ENCODE measurements around the gene TMEM204. TPM values are rescaled to one million over a fixed set of nuclear protein-coding genes. Genes with fewer than 3 reads are reported as not detected.

The TMEM204 gene
- total RNA-seq, 1 donor from 2014 or later, result 27.1 TPM

DNA sequence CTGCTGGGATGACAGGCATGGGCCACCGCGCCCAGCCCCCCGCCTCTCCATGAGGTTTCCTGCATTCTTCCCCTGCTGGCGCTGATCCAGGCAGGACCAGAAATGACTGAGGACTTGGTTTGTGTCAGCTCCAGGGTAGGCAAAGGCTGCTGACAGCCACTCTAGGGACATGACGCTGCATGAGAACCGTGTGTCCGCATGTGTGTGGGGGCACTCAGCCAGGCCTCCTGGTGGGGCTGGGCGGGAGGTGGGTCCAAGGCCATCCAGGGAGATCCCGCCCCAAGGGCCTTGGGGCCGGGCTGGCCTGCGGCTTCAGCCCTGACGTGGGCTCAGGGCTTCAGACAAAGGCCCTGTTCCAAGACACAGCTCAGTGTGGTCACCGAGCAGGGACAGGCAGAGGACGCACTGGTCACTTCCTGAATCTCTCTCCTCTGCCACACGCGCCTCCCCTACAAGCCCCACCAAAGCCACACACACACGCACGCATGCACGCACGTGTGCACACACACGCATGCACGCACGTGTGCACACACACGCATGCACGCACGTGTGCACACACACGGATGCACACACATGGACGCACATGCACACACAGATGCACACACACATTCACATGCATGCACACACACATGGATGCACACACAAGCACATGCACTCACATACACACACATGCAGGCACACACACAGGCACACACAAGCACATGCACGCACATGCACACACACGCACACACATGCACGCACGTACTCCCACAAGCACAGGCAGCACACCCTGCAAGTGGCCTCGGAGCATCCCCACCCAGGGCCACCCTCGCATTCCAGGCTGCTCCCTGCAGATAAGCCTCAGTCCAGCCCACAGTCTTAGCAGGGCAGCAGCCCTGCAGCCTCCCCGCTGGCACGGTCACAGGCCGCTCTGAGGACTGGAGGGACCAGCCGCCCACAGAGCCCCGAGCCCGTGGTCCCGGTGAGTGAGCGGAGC lies 5.3 kb upstream of the TMEM204 start:
- Histone ChIP-seq H3K4me3 (no peak overlapping the region), H3K27me3 (ENCODE audit: low read depth) (no peaks in the 10 kb centered on the region), H3K9me3 (replicated peaks) (no peaks in the 10 kb centered on the region), H3K27ac (replicated peaks) (peak overlapping the region; percentile 98), H3K36me3 (peaks cover 5% of the 10 kb centered on the region), H3K4me1 (peaks cover 65% of the 10 kb centered on the region)
- intact Hi-C loops (cut with micrococcal nuclease), result no loop called here
- peak; percentile 80 for DNase-seq
- TF ChIP-seq, protein P1, sequence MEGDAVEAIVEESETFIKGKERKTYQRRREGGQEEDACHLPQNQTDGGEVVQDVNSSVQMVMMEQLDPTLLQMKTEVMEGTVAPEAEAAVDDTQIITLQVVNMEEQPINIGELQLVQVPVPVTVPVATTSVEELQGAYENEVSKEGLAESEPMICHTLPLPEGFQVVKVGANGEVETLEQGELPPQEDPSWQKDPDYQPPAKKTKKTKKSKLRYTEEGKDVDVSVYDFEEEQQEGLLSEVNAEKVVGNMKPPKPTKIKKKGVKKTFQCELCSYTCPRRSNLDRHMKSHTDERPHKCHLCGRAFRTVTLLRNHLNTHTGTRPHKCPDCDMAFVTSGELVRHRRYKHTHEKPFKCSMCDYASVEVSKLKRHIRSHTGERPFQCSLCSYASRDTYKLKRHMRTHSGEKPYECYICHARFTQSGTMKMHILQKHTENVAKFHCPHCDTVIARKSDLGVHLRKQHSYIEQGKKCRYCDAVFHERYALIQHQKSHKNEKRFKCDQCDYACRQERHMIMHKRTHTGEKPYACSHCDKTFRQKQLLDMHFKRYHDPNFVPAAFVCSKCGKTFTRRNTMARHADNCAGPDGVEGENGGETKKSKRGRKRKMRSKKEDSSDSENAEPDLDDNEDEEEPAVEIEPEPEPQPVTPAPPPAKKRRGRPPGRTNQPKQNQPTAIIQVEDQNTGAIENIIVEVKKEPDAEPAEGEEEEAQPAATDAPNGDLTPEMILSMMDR (IDR thresholded peaks at IDR 0.05; ENCODE audit: borderline replicate concordance), result no peak

DNA sequence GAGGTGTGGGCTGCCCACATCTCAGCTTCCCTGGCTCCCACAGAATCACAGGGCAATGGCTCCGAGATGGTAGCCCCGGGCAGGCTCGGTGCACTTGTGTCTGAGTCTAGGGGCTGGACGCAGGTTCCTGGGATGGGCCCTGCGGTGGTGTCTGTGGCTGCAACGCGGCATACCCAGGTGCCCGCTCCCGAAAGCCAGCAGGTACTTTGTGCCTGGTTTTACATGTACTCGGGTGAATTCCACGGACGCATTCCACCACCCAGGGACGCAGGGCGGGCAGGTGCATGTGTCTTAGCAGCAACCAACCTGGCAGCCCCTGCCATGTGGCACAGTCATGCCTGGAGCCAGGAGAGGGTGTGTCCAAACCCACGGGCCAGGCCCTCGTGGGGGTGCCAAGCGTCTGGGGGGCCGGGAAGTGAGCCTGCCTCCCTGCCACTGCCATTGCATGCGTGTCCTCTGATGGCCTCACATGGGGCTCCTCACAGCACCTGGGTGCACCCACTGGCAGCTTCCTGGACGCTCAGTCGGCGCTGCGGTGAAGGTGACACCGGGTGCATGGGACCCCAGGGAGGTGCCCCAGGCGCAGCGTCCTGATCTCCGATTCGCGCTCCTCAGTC lies 4.4 kb upstream of the TMEM204 start:
- H3K4me3 ChIP-seq, result no peak overlapping the region
- H3K36me3 ChIP-seq, result no peaks in the 10 kb centered on the region
- H3K27me3 ChIP-seq (ENCODE audit: low read depth), result no peaks in the 10 kb centered on the region
- peak overlapping the region; percentile 98 for H3K27ac ChIP-seq (replicated peaks)
- DNase-seq, result no peak
- peaks cover 71% of the 10 kb centered on the region for H3K4me1 ChIP-seq
- TF ChIP-seq, protein P1 (IDR thresholded peaks at IDR 0.05; ENCODE audit: borderline replicate concordance), result no peak
- H3K9me3 ChIP-seq (replicated peaks), result no peaks in the 10 kb centered on the region
- intact Hi-C loops (cut with micrococcal nuclease), result no loop called here

DNA sequence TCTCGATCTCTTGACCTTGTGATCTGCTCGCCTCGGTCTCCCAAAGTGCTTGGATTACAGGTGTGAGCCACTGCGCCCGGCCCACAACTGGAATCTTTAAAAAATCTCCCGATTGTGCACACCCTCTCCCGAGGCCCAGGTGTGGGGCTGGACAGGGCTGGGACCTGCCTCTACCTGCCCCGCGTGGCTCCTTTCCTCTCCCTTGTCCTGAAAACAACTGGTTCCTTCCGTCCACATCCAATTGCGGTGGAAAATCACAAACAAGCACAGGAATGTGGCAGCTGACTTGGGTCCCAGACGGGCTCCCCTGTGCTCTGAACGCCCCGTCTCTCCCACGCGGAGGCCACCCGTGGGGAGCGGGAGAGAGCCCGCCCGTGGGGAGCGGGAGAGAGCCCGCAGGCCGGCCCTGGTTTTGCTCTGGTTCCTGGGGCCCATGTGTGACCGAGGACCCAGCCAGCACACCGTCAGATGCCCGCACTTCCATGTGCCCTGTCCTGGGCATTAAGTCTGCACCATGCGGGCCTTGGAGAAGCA lies 3.0 kb upstream of the TMEM204 start:
- H3K36me3 ChIP-seq, result no peaks in the 10 kb centered on the region
- H3K4me3 ChIP-seq, result peak overlapping the region; percentile 83
- peak overlapping the region; percentile 98 for H3K27ac ChIP-seq (replicated peaks)
- DNase-seq, result no peak
- peaks cover 83% of the 10 kb centered on the region for H3K4me1 ChIP-seq
- no peaks in the 10 kb centered on the region for H3K27me3 ChIP-seq (ENCODE audit: low read depth)
- TF ChIP-seq, protein P1 (IDR thresholded peaks at IDR 0.05; ENCODE audit: borderline replicate concordance), result no peak
- no peaks in the 10 kb centered on the region for H3K9me3 ChIP-seq (replicated peaks)
- intact Hi-C loops (cut with micrococcal nuclease), result no loop called here

GRCh38 chr16:1530883-1531637 lies 2.4 kb upstream of the TMEM204 start:
- Histone ChIP-seq H3K4me3 (peak overlapping the region; percentile 83), H3K27me3 (ENCODE audit: low read depth) (no peaks in the 10 kb centered on the region), H3K27ac (replicated peaks) (peak overlapping the region; percentile 98), H3K9me3 (replicated peaks) (no peaks in the 10 kb centered on the region), H3K4me1 (peaks cover 90% of the 10 kb centered on the region), H3K36me3 (peaks cover 6% of the 10 kb centered on the region)
- TF ChIP-seq, protein P1 (IDR thresholded peaks at IDR 0.05; ENCODE audit: borderline replicate concordance), result no peak
- peak; percentile 80 for DNase-seq
- intact Hi-C loops (cut with micrococcal nuclease), result no loop called here

DNA sequence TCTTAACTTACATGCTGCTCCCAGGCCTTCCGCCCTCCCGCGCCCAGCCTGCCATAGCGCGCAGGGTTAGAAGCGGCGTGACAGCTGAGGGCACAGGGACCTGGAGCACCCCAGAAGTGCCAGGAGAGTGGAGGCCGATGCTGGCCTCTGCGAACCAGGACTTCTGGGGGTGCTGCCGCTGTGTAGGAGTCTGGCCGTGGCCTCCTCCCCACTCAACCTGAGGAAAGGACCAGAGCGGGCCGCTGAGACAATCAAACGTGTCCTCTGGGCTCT lies 1.9 kb upstream of the TMEM204 start:
- Histone ChIP-seq H3K36me3 (peaks cover 11% of the 10 kb centered on the region), H3K27ac (replicated peaks) (peak overlapping the region; percentile 98), H3K4me3 (peak overlapping the region; percentile 83), H3K27me3 (ENCODE audit: low read depth) (no peaks in the 10 kb centered on the region), H3K4me1 (peaks cover 95% of the 10 kb centered on the region), H3K9me3 (replicated peaks) (no peaks in the 10 kb centered on the region)
- no peak for DNase-seq
- TF ChIP-seq, protein P1 (IDR thresholded peaks at IDR 0.05; ENCODE audit: borderline replicate concordance), result no peak
- intact Hi-C loops (cut with micrococcal nuclease), result no loop called here

Measured in left ventricle myocardium inferior (tissue), 1 donor.